ENCODE measurements around the gene GSTCD.
"Not testable (repeated sequence)": the region's sequence is repeated elsewhere in the genome, so short reads cannot be mapped to it uniquely, and the experiment has no call there.

The GSTCD gene

GRCh38 chr4:105815701-105816100 is 107.1 kb downstream of the GSTCD start:
- no peak for DNase-seq

DNA sequence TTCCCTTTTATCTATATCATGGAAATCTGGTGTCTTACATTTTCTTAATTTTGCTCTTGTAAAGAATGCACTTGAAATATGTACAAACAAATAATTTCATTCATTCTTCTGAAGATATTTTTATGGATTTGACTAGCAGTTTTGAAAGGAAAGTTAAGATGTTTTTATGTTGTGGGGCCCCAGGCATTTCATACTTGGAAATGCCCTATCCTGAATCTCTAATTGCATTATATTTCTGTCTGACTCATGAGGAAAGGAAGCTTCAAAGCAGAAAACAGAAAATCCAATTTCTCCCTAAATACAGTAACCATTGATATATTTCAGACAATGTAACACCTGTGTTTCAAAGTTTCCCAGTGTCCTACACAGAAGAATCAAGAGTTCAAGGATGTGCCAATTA is 113.5 kb downstream of the GSTCD start:
- DNase-seq = no peak

DNA sequence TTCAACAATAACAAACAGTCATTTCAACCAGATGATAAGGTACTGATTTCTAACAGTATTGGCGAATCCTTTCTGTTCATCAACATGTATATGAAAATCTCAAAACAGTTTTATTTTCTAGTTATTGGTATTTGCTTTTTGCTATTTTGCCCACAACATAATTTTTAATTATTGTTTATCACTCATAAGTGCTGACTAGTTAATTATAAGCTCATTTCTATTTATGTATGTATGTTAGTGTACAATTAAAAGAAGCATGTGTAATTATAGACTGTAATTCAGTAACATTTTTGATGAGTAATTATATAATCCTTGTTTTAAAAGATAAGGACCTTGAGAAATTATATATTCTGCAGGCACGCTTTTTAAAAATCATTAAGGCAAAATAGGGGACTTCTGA is 119.5 kb downstream of the GSTCD start:
- no peak for DNase-seq

DNA sequence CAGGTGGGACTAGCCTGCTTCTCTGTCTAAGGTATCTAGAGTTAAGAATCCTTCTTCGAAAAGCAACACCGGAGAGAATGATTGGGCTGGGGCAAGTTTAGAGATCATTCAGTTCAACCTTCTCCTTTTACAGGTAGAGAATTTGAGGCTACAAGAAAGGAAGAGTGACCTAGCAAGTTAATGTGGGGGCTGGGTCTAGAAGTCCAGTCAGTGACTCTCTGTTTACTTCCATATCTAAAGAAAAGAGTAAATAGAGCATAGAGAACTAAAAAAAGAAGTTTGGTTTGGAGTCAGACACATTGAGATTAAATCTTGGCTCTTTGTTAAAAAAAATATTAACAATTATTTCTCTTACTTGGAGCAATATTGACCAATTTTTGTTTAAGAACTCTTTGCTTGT is 122.6 kb downstream of the GSTCD start:
- DNase-seq = no peak

- DNase-seq = no peak
Observed at GRCh38 chr4:105835177-105835576, 126.6 kb downstream of the GSTCD start.

DNA sequence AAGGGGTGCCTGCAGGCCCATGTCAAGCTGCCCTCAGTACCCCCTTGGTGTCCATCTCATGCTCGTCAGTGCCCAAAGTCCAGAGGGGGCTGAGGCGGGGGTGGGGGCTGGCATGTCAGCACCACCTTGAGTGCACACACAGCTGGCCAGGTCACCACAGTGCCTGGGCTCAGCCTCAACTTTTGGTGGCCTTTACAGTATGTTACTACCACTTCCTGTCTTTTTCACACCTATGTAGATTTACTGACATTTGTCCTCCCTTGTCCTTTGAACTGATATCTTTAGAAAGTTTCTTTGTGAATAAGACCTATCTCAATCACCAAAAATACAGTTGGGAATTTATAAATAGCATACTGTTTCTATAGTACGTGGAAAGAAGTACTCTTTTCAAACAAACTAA is 128.0 kb downstream of the GSTCD start:
- no peak for DNase-seq

- no peak for DNase-seq
Observed at GRCh38 chr4:105837037-105837436, 128.5 kb downstream of the GSTCD start.

- DNase-seq = no peak
Observed at GRCh38 chr4:105838082-105838481, 129.5 kb downstream of the GSTCD start.

DNA sequence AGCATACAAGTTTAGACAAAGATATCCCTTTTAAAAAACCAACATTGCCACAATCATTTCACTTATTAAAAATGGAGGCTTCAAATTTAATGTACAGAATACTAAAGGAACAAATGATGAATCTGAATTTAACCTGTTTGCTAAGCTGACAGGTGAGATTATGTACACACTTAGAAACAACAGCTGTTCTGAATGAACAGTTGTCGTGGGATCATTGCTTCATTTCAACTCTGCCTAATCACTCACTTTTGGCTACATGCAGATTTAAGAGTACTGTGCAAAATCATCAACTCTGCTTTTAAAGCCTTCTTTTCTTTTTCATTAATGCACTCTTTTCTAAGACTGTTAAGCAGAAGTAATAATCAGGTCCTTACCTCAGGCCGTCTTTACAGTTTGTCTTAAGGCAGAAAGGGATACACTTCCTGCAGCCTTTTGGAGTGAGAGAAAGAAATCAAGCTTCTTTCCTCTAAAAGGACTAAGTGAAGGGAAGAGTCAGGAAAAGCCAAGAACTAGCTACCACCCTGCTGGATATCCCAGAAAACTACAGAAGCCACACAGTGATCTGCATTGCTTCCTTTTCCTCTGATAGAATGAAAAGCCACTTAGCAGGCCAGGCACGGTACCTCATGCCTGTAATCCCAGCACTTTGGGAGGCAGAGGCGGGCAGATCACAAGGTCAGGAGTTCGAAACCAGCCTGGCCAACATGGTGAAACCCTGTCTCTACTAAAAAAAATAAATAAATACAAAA is 132.0 kb downstream of the GSTCD start:
- no peak for DNase-seq

DNA sequence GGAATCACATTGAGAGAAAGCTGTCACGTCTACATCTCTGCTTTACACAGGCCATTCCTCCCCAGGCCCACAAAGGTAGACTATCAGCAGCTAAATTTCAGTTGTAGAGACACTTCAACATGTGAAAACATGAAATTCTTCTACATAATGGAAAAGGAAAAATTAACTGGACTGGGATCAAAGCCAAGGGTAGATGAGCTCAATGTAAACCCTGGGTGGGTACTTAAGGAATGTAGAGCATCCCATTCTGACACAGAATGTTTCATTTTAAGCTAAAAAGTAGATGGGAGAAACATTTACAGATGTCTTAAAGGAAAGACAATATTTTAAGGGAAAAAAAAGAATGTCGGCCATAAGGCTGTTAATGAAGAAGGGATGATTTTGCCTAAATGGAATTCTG is 135.4 kb downstream of the GSTCD start:
- no peak for DNase-seq

DNA sequence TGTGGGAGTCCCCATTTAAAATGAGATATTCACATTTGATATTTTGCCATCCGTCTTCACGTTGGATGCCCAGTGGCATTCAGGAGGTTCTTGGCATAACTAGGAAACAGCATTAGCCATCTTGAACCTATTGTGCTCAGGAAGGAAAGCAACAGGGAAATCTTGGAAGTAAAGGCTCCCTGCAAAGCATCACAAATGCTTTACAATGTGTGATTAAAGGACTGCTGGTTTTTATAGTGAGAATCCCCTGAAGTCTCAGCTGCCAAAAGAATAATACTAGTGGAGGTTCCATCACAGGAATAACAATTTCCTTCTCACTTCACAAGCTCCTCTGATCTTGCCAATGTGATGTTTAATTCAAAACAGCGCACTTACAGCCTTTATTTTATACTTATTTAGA is 137.0 kb downstream of the GSTCD start:
- DNase-seq = no peak

- not testable (repeated sequence) for DNase-seq
Observed at GRCh38 chr4:105848359-105848758, 139.8 kb downstream of the GSTCD start.

DNA sequence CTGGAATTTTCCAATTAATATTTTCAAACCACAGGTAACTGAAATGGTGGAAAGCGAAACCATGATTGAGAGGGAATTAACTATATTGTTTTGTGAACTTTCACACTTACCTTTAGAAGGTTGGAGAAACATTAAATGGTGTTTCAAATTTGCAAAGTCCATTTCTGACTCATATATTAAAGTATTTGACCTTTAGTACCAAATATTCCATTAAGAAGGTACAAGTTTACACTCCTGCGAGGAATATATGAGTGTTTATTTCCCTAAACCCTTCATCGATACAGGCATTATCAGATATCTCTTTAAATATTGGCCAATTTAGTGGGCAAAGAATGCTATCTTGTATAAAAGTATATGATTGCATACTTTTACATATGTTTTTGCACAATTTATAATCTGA is 142.6 kb downstream of the GSTCD start:
- no peak for DNase-seq

DNA sequence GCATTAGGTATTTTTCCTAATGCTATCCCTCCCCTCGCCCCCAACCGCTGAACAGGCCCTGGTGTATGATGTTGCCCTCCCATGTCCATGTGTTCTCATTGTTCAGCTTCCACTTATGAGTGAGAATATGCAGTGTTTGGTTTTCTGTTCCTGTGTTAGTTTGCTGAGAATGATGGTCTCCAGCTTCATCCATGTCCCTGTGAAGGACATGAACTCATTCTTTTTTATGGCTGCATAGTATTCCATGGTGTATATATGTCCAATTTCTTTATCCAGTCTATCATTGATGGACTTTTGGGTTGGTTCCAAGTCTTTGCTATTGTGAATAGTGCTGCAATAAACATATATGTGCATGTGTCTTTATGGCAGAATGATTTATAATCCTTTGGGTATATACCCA is 143.6 kb downstream of the GSTCD start:
- DNase-seq = not testable (repeated sequence)

- DNase-seq = no peak
Observed at GRCh38 chr4:105858466-105859040, 150.0 kb downstream of the GSTCD start.

DNA sequence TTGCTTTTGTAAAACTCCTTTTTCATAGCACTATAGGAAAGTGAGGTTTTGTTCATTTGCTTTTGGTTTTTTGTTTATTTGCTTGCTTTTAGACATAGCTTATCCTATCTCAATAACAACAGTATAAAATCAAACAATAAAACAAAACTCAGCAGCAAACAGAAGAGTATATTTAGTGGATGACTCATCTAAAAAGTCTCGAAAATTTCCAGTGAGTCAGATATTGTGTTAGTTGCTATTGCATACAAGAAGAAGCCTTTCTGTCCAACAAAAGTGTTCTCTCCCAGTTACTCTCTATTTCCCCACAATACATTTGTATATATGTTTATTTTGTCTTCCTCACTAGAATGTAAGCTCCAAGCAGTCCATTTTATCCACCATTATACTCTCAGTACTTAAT is 150.6 kb downstream of the GSTCD start:
- DNase-seq = no peak

GRCh38 chr4:105870963-105871362 is 162.4 kb downstream of the GSTCD start:
- DNase-seq = no peak

DNA sequence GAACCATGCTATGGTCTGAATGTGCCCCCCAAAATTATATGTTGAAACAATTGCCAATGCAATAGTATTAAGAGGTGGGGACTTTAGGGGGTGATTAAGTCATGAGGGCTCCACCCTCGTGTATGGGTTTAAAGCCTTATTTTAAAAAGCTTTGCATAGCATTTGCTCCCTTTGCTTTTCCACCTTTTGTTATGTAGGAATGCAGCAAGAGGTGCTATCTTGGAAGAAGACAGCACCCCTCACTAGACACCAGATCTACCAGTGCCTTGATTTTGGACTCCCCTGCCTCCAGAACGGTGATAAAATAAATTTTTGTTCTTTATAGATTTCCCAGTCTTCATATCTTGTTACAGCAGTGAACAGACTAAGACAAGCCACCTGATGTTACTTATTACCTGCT is 163.4 kb downstream of the GSTCD start:
- no peak for DNase-seq

GRCh38 chr4:105875233-105875632 is 166.6 kb downstream of the GSTCD start:
- DNase-seq = no peak

GRCh38 chr4:105878668-105879067 is 170.1 kb downstream of the GSTCD start:
- no peak for DNase-seq

- no peak for DNase-seq
Observed at GRCh38 chr4:105887508-105887907, 178.9 kb downstream of the GSTCD start.

GRCh38 chr4:105894660-105895582 is 186.3 kb downstream of the GSTCD start, which contains the start of gene NPNT:
Gene NPNT (plus strand): TSS chr4:105895471. CDS start chr4:105895653, 182 bp downstream.
- DNase-seq = no peak

DNA sequence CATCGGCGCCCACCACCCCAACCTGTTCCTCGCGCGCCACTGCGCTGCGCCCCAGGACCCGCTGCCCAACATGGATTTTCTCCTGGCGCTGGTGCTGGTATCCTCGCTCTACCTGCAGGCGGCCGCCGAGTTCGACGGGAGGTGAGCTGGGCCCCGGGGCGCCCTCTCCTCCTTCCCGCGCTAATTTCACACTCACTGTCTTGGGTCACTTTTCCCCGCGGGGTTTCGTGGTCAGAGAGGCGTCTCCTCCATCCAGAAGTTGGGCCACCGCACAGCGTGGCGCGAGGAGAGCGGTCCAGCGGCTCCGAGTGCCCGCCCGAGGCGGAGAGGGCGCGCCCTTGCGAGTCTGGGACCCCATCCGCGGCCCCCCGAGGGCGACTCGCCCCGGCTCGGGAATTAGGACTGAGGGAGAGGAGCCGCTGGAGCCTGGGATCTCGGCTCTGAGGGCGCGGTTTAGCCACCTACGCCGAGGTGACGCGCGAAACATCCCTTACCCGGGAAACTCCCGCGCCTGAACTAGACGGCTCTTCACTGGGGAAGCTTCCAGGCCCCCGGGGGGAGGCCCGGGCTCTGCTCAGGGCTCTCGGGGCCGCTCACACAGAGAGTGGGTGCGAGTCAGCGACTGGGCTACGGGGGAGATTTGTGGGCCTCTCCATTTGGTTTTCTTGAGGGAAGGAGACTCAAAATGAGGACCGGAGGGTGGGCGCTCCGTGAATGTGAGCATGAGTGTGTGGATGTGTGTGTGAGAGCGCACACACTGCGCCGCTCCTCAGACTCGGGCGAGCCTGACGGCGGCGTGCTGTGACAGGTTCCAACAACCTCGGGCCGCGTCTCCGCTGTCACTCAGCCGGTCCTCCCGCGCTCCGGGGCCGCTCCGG is 187.2 kb downstream of the GSTCD start:
- DNase-seq = no peak
